ENCODE measurements around the gene ACP1. TPM values are rescaled to one million over a fixed set of nuclear protein-coding genes. Genes with fewer than 3 reads are reported as not detected.

ACP1 gene
- total RNA-seq, 3 donors from 2014 or later = 84.0 to 109 (median 84.2) TPM

DNA sequence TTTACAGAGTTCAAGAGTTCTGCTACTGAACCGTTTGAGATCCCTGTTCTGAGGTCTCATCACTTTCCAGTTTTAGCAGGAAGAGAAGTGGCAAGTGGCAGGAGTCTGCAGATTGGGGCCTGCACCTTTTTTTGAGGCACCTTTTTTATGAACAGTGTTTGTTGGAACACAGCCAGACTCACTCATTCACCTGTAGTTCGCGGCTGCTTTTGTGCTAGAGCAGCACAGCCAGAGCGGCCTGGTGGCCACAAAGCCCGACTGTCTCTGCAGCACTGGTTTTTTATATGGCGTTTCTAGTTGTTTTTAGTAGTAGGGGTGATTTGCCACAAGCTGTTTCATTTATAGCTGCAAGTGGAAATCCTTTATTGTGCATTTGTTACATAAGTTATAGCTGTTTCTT is 8.6 kb downstream of the ACP1 start:
- Histone ChIP-seq H3K4me3 (no peak overlapping the region), H3K9me3 (no peaks in the 10 kb centered on the region), H3K36me3 (no peaks in the 10 kb centered on the region), H3K27ac (no peak overlapping the region), H3K4me1 (no peaks in the 10 kb centered on the region), H3K27me3 (no peaks in the 10 kb centered on the region)
- TF ChIP-seq CTCF (IDR thresholded peaks at IDR 0.05) = no peak
- no peak for TF ChIP-seq POLR2A (IDR thresholded peaks at IDR 0.05)
- no peak for TF ChIP-seq POLR2AphosphoS5 (IDR thresholded peaks at IDR 0.05)
- no peak for DNase-seq (ENCODE audit: low spot score in 2 of 2)
- intact Hi-C loops (cut with DNase I; ENCODE audit: low total_unique reads) = no loop called here

GRCh38 chr2:274503-274902 is 9.8 kb downstream of the ACP1 start:
- intact Hi-C loops (cut with DNase I; ENCODE audit: low total_unique reads) = no loop called here
- H3K9me3 ChIP-seq = no peaks in the 10 kb centered on the region
- no peak overlapping the region for H3K27ac ChIP-seq
- H3K4me3 ChIP-seq = no peak overlapping the region
- H3K36me3 ChIP-seq = no peaks in the 10 kb centered on the region
- no peaks in the 10 kb centered on the region for H3K27me3 ChIP-seq
- DNase-seq (ENCODE audit: low spot score in 2 of 2) = no peak
- TF ChIP-seq POLR2A (IDR thresholded peaks at IDR 0.05) = no peak
- no peak for TF ChIP-seq CTCF (IDR thresholded peaks at IDR 0.05)
- TF ChIP-seq POLR2AphosphoS5 (IDR thresholded peaks at IDR 0.05) = no peak
- H3K4me1 ChIP-seq = no peaks in the 10 kb centered on the region

GRCh38 chr2:275466-275865 is 10.7 kb downstream of the ACP1 start:
- Histone ChIP-seq H3K27me3 (no peaks in the 10 kb centered on the region), H3K9me3 (no peaks in the 10 kb centered on the region), H3K27ac (no peak overlapping the region), H3K4me1 (no peaks in the 10 kb centered on the region), H3K36me3 (peaks cover 5% of the 10 kb centered on the region), H3K4me3 (no peak overlapping the region)
- no peak for DNase-seq (ENCODE audit: low spot score in 2 of 2)
- intact Hi-C loops (cut with DNase I; ENCODE audit: low total_unique reads) = no loop called here
- TF ChIP-seq POLR2AphosphoS5 (IDR thresholded peaks at IDR 0.05) (no peak), POLR2A (IDR thresholded peaks at IDR 0.05) (no peak), CTCF (IDR thresholded peaks at IDR 0.05) (no peak)

- Histone ChIP-seq H3K4me3 (no peak overlapping the region), H3K27me3 (no peaks in the 10 kb centered on the region), H3K4me1 (no peaks in the 10 kb centered on the region), H3K36me3 (peaks cover 6% of the 10 kb centered on the region), H3K27ac (no peak overlapping the region), H3K9me3 (no peaks in the 10 kb centered on the region)
- no peak for TF ChIP-seq CTCF (IDR thresholded peaks at IDR 0.05)
- no peak for TF ChIP-seq POLR2A (IDR thresholded peaks at IDR 0.05)
- no peak for TF ChIP-seq POLR2AphosphoS5 (IDR thresholded peaks at IDR 0.05)
- no peak for DNase-seq (ENCODE audit: low spot score in 2 of 2)
- intact Hi-C loops (cut with DNase I; ENCODE audit: low total_unique reads) = no loop called here
Measured at GRCh38 chr2:278312-278926, 13.7 kb downstream of the ACP1 start.

DNA sequence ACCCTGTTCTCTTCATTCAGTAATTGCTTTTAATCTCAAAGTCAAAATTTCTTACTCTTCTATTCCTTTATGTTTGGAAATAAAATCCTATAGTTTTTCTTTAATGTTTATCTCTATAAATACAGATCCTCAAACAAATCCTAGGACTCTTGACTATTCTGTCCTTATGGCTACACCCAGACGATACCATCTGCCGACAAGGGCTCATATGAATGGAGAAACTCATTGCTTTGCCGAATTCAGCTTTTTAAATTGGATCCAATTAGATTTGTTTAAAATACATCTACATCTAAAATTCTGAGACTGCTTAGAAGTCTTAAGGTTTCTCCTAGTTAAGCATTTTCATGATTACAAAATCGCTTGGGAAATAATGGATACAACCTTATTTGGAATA is 14.2 kb downstream of the ACP1 start:
- Histone ChIP-seq H3K27me3 (no peaks in the 10 kb centered on the region), H3K9me3 (no peaks in the 10 kb centered on the region), H3K27ac (no peak overlapping the region), H3K4me3 (no peak overlapping the region), H3K36me3 (peaks cover 6% of the 10 kb centered on the region), H3K4me1 (no peaks in the 10 kb centered on the region)
- no peak for DNase-seq (ENCODE audit: low spot score in 2 of 2)
- no peak for TF ChIP-seq POLR2A (IDR thresholded peaks at IDR 0.05)
- TF ChIP-seq CTCF (IDR thresholded peaks at IDR 0.05) = no peak
- intact Hi-C loops (cut with DNase I; ENCODE audit: low total_unique reads) = no loop called here

Data from breast epithelium (tissue), 4 donors.